PFSK-1 (cell line): ENCODE results near the gene MYH10.

ENCODE experiments used
- POLR2AphosphoS5 ChIP-seq: IDR thresholded peaks from 2 replicates; pipeline ENCODE4 v1.6.1; 2012; ENCODE audit warnings: low read depth, mild to moderate bottlenecking, control low read depth, low read length, moderate library complexity
- REST ChIP-seq, 2 experiments: IDR thresholded peaks; 2 replicates each; pipeline versions ENCODE4 v1.6.1 to v1.8.0; 2011 to 2012; ENCODE audit warnings: low read depth in 2 of 2, low read length in 2 of 2, control low read depth in 1 of 2, inconsistent platforms in 1 of 2, mild to moderate bottlenecking in 1 of 2, moderate library complexity in 1 of 2; ENCODE audit not compliant: insufficient read depth in 1 of 2
- SIN3A ChIP-seq: IDR thresholded peaks from 2 replicates; pipeline ENCODE4 v1.6.1; 2012; ENCODE audit warnings: mild to moderate bottlenecking, low read length, moderate library complexity, borderline replicate concordance; ENCODE audit not compliant: insufficient read depth

GRCh38 chr17:8588877-8589554 lies 41.5 kb downstream of the MYH10 start:
- TF ChIP-seq POLR2AphosphoS5 = no peak
- TF ChIP-seq REST (IDR thresholded peaks at IDR 0.05; ENCODE audit: insufficient read depth in 1 of 2, low read depth in 2 of 2, low read length in 2 of 2) = no peak
- TF ChIP-seq SIN3A = no peak
